ENCODE measurements around the gene SLC17A6. TPM values are rescaled to one million over a fixed set of nuclear protein-coding genes. Genes with fewer than 3 reads are reported as not detected.

SLC17A6 gene
- total and polyA plus RNA-seq, 5 experiments from 2014 or later: not detected

- DNase-seq (no peak), ATAC-seq (no peak)
- no peak overlapping the region for H3K4me3 Mint-ChIP-seq
- H3K27ac Mint-ChIP-seq: no peak overlapping the region
- H3K36me3 Mint-ChIP-seq: no peaks in the 10 kb centered on the region
- H3K4me1 Mint-ChIP-seq: no peaks in the 10 kb centered on the region
- H3K27me3 Mint-ChIP-seq: peaks cover 0 to 11% (median 3%) of the 10 kb centered on the region in 5 donors
- POLR2A ChIA-PET: no interaction called here
- H3K9me3 Mint-ChIP-seq: no peaks in the 10 kb centered on the region
These were observed 69.1 kb downstream of the SLC17A6 start for GRCh38 chr11:22407267-22407666.

DNA sequence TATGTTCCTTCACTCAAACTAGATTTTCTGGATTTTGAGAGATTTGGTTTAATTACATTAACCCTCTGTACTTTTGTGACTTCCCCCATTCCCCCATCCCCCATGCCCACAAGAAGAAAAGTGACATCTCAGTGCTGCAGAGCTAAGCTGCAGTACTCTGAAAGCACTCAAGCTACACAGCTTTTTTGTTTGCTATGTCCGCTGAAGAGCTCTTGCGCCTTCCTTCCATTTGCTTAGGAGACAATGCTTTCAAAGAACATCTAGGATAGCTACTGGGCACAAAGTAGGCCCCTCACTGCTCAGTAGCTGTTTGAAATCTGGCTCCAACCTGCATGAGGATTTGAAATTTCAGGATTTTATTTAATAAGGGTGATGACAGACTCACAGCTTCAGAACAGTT lies 69.7 kb downstream of the SLC17A6 start:
- Mint-ChIP-seq H3K4me3 (no peak overlapping the region), H3K27me3 (peaks cover 0 to 11% (median 3%) of the 10 kb centered on the region in 5 donors), H3K9me3 (no peaks in the 10 kb centered on the region), H3K36me3 (no peaks in the 10 kb centered on the region), H3K27ac (no peak overlapping the region), H3K4me1 (no peaks in the 10 kb centered on the region)
- POLR2A ChIA-PET: no interaction called here
- DNase-seq (no peak), ATAC-seq (no peak)

DNA sequence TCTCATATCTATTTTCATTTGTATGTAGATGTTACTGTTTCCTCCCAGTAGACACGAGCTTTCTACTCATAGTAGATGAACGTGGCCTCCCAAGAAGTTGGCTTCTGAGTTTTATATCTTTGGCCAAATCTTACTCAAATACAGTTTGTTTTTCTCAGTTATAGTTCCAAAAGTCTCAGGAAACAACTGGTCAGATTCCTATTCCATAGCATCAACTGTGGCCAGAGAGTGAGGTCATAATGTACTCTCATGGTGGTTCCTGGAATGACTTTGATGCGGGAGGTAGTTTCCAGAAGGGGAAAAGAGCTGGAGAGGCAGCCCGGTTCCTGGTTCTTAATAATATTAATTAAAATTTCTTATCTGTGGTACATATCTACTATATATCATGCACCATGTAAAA lies 77.3 kb downstream of the SLC17A6 start:
- H3K4me3 Mint-ChIP-seq: no peak overlapping the region

DNA sequence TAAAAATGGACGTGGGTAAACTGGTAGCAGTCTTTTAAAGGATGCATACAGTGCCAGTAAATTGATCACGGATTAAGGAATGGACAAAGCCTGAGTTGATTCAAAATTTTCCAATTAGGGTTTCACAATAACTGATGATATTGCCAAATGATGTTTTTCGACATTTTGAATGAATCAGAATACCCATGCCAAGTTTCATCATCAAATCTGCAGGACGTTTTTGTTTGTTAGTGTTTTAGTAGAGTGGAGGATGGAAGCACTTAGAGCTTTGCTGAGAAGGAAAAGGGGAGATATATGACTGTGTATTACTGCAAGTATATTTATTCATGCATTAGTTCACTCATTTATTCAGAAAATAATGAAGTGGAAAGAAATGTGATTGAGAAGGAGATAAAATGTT lies 78.3 kb downstream of the SLC17A6 start:
- ATAC-seq: no peak
- Mint-ChIP-seq H3K4me1 (no peaks in the 10 kb centered on the region), H3K27ac (no peak overlapping the region), H3K9me3 (no peaks in the 10 kb centered on the region), H3K4me3 (no peak overlapping the region), H3K36me3 (no peaks in the 10 kb centered on the region), H3K27me3 (peaks cover 0 to 12% (median 5%) of the 10 kb centered on the region in 5 donors)
- no peak for DNase-seq
- POLR2A ChIA-PET: no interaction called here

More for the DNA sequence above, 77.3 kb downstream of the SLC17A6 start:
- Mint-ChIP-seq H3K36me3 (no peaks in the 10 kb centered on the region), H3K27ac (no peak overlapping the region), H3K27me3 (peaks cover 2 to 12% (median 6%) of the 10 kb centered on the region in 5 donors), H3K9me3 (no peaks in the 10 kb centered on the region), H3K4me1 (no peaks in the 10 kb centered on the region)
- POLR2A ChIA-PET: no interaction called here
- no peak for ATAC-seq
- DNase-seq: no peak

- H3K27me3 Mint-ChIP-seq: peaks cover 4 to 24% (median 12%) of the 10 kb centered on the region in 5 donors
- H3K9me3 Mint-ChIP-seq: peaks cover 0 to 7% (median 2%) of the 10 kb centered on the region in 9 donors
- no peak for ATAC-seq
- no peak overlapping the region for H3K27ac Mint-ChIP-seq
- peaks cover 0 to 2% (median under 1%) of the 10 kb centered on the region in 4 donors for H3K4me1 Mint-ChIP-seq
- no peak for DNase-seq
- POLR2A ChIA-PET: no interaction called here
- no peak overlapping the region for H3K4me3 Mint-ChIP-seq
- H3K36me3 Mint-ChIP-seq: peaks cover 0 to 2% (median 0%) of the 10 kb centered on the region in 3 donors
These were observed 88.7 kb downstream of the SLC17A6 start for GRCh38 chr11:22426915-22427314.

Other genes with a start within 250 kb of the SLC17A6 start
- under 1 TPM in 1 of 2 experiments, not detected in 1; 0.05 TPM for gene ANO5, start 145.3 kb upstream of the SLC17A6 start, total RNA-seq
- under 1 TPM in 1 of 3 donors, not detected in 2; 0.02 TPM for gene ANO5, start 145.3 kb upstream of the SLC17A6 start, polyA plus RNA-seq

Data from naive thymus-derived CD8-positive, alpha-beta T cell (primary cell).